GM12878 (cell line): ENCODE results near the gene SSNA1. TPM values are rescaled to one million over a fixed set of nuclear protein-coding genes. Genes with fewer than 3 reads are reported as not detected.

Experiments
- BACH1 ChIP-seq: fragments of 450-650 bp; IDR thresholded peaks from 2 replicates; pipeline ENCODE4 v1.6.1; 2017; ENCODE audit warnings: mild to moderate bottlenecking, borderline replicate concordance
- BHLHE40 ChIP-seq, 2 experiments: fragments of 450-650 bp in 1 of 2; IDR thresholded peaks; 2 replicates each; pipeline ENCODE4 v1.6.1; 2011 to 2017; ENCODE audit warnings: low read depth in 2 of 2, borderline replicate concordance in 1 of 2, improper control_type of control experiment in 1 of 2, low read length in 1 of 2, mild to moderate bottlenecking in 1 of 2
- BRCA1 ChIP-seq: IDR thresholded peaks from 2 replicates; pipeline ENCODE4 v1.6.1; 2011; ENCODE audit warnings: low read depth, low read length, improper control_type of control experiment
- CBFB ChIP-seq: IDR thresholded peaks from 2 replicates; pipeline ENCODE4 v1.6.1; 2016; ENCODE audit warnings: antibody characterized with exemption, low read depth
- CBX5 ChIP-seq: sonication (generic); IDR thresholded peaks from 2 replicates; pipeline ENCODE4 v1.6.1; 2016; ENCODE audit warnings: low read depth, moderate library complexity, mild to moderate bottlenecking, inconsistent platforms
- CHD2 ChIP-seq: IDR thresholded peaks from 2 replicates; pipeline ENCODE4 v1.6.1; 2011; ENCODE audit warnings: low read depth, low read length, improper control_type of control experiment, borderline replicate concordance
- DPF2 ChIP-seq: fragments of 450-650 bp; IDR thresholded peaks from 2 replicates; pipeline ENCODE4 v1.6.1; 2017; ENCODE audit warnings: mild to moderate bottlenecking
- FOXM1 ChIP-seq: IDR thresholded peaks from 2 replicates; pipeline ENCODE4 v1.6.1; 2012; ENCODE audit warnings: low read depth, mild to moderate bottlenecking, inconsistent platforms, low read length, moderate library complexity
- MEF2B ChIP-seq: fragments of 450-650 bp; IDR thresholded peaks from 2 replicates; pipeline ENCODE4 v1.6.1; 2018; ENCODE audit warnings: mild to moderate bottlenecking, moderate library complexity; ENCODE audit not compliant: partially characterized antibody, poor library complexity, severe bottlenecking
- NFXL1 ChIP-seq: fragments of 450-650 bp; IDR thresholded peaks from 2 replicates; pipeline ENCODE4 v1.6.1; 2017; ENCODE audit warnings: antibody characterized with exemption, mild to moderate bottlenecking, borderline replicate concordance
- POLR2AphosphoS5 ChIP-seq: IDR thresholded peaks from 2 replicates; pipeline ENCODE4 v1.6.1; 2011; ENCODE audit warnings: mild to moderate bottlenecking, low read length, inconsistent platforms
- RAD21 ChIP-seq: IDR thresholded peaks from 2 replicates; pipeline ENCODE4 v1.6.1; 2011; ENCODE audit warnings: mild to moderate bottlenecking, low read depth, low read length, moderate library complexity; ENCODE audit not compliant: insufficient read depth
- RB1 ChIP-seq: fragments of 450-650 bp; formaldehyde crosslinking; IDR thresholded peaks from 2 replicates; pipeline ENCODE4 v1.6.1; 2017; ENCODE audit warnings: mild to moderate bottlenecking, borderline replicate concordance
- SREBF1 ChIP-seq: IDR thresholded peaks from 2 replicates; pipeline ENCODE4 v1.6.1; 2012; ENCODE audit warnings: mild to moderate bottlenecking, low read length
- TCF12 ChIP-seq: IDR thresholded peaks from 2 replicates; pipeline ENCODE4 v1.6.1; 2011; ENCODE audit warnings: low read depth, mild to moderate bottlenecking, low read length
- ZNF207 ChIP-seq: fragments of 450-650 bp; IDR thresholded peaks from 2 replicates; pipeline ENCODE4 v1.6.1; 2014; ENCODE audit warnings: antibody characterized with exemption, mild to moderate bottlenecking, borderline replicate concordance
- polyA plus RNA-seq, 11 experiments: library from polyadenylated mRNA; depleted of rRNA in 4 of 11; unstranded in 6 of 11; stranded (reverse) in 5 of 11; fragments of >200 nt; fragmentation: Nextera tagmentation in 4 of 11; fragmentation: Illumina TruSeq in 1 of 11; extraction: Ambion mirVana in 4 of 11; extraction: Trizol in 1 of 11; gene quantifications; 1 replicate in 1 of 11; 2 replicates in 10 of 11; pipeline versions ENCODE4 v1.2.1 to v1.2.3, GENCODE V29; 2011 to 2016; ENCODE audit warnings: inconsistent platforms in 2 of 11, missing spikeins in 2 of 11, low read depth in 1 of 11
- total RNA-seq, 4 experiments: library from RNA; depleted of rRNA in 3 of 4; stranded (reverse); fragments of >200 nt in 3 of 4; fragmentation: Illumina TruSeq in 1 of 4; extraction: Trizol in 1 of 4; gene quantifications; 2 replicates each; pipeline versions ENCODE4 v1.2.1 to v1.2.3, GENCODE V29; 2013 to 2021
- TF ChIP-seq, protein P1 (sequence below): fragments of 450-650 bp; IDR thresholded peaks from 2 replicates; pipeline ENCODE4 v1.6.1; 2017; ENCODE audit warnings: borderline replicate concordance
- TF ChIP-seq, protein P2 (sequence below): fragments of 450-650 bp; IDR thresholded peaks from 2 replicates; pipeline ENCODE4 v1.6.1; 2017; ENCODE audit warnings: mild to moderate bottlenecking, low read depth, inconsistent platforms; ENCODE audit not compliant: poor library complexity, severe bottlenecking
- TF ChIP-seq, protein P3 (sequence below): IDR thresholded peaks from 2 replicates; pipeline ENCODE4 v1.6.1; 2012; ENCODE audit warnings: low read depth, low read length, improper control_type of control experiment
- TF ChIP-seq, protein P4 (sequence below): fragments of 450-650 bp; IDR thresholded peaks from 2 replicates; pipeline ENCODE4 v1.6.1; 2017; ENCODE audit warnings: mild to moderate bottlenecking, moderate library complexity

SSNA1 gene
- total and polyA plus RNA-seq, 10 of the 15 experiments (the other 5 are each of a cell fraction or from before 2014, with no cell fraction given), result 0.63 to 139 (median 78.0) TPM

DNA sequence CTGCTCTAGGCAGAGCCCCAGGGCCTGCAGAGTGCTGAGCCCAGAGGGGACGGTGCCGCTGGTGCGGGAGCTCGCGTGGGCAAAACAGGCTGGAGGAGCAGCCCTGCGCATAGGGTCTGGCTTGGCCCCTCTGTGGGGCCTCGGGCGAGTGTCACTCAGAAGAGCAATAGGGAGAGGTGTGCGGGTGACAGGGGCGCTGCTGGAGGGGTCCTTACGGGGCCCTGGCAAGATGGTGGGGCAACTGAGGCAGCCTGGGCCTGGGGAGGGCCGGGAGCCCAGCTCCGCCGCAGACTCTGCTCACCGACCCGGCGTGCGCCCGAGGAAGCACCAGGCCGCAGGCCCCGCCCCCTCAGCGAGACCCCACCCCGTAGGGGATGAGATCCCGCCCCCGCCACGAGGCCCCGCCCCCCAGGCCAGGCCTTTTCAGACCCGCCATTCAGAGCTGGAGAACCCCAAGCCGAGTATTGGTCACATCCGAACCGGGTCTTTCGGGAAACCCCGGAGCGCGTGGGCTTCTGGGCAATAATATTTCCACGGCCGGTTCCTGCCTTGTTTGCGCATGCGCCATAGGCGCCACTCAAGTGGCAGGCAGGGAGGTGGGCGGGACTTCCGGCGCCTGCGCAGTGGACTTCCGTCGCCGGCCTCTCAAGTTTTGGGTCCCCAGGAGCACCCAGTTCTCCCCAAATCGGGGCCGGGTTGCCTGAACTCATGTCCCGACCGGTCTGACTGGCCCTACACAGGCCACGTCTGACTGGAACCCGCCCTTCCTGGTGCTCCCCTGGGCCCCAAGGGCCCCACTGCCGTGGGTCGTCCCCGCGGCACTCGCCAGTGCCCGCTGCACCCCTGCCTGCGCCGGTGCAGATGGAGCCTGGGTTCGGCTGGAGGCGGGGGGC is 34.8 kb downstream of the SSNA1 start (continued):
- TF ChIP-seq, protein P1, sequence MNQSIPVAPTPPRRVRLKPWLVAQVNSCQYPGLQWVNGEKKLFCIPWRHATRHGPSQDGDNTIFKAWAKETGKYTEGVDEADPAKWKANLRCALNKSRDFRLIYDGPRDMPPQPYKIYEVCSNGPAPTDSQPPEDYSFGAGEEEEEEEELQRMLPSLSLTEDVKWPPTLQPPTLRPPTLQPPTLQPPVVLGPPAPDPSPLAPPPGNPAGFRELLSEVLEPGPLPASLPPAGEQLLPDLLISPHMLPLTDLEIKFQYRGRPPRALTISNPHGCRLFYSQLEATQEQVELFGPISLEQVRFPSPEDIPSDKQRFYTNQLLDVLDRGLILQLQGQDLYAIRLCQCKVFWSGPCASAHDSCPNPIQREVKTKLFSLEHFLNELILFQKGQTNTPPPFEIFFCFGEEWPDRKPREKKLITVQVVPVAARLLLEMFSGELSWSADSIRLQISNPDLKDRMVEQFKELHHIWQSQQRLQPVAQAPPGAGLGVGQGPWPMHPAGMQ, result no peak
- TF ChIP-seq, protein P2, sequence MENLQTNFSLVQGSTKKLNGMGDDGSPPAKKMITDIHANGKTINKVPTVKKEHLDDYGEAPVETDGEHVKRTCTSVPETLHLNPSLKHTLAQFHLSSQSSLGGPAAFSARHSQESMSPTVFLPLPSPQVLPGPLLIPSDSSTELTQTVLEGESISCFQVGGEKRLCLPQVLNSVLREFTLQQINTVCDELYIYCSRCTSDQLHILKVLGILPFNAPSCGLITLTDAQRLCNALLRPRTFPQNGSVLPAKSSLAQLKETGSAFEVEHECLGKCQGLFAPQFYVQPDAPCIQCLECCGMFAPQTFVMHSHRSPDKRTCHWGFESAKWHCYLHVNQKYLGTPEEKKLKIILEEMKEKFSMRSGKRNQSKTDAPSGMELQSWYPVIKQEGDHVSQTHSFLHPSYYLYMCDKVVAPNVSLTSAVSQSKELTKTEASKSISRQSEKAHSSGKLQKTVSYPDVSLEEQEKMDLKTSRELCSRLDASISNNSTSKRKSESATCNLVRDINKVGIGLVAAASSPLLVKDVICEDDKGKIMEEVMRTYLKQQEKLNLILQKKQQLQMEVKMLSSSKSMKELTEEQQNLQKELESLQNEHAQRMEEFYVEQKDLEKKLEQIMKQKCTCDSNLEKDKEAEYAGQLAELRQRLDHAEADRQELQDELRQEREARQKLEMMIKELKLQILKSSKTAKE, result no peak
- TF ChIP-seq DPF2 (no peak), SREBF1 (no peak), BHLHE40 (IDR thresholded peaks at IDR 0.05; ENCODE audit: borderline replicate concordance in 1 of 2, low read depth in 2 of 2, low read length in 1 of 2) (peak in 1 of 2 experiments; percentile 20; a peak in 1 of 4 replicates), NFXL1 (no peak), FOXM1 (no peak), BRCA1 (no peak), BACH1 (peak; percentile 72), CBX5 (no peak), ZNF207 (peak; percentile 80; the same call in 1 of the 2 replicates), POLR2AphosphoS5 (peak; percentile 80), CBFB (peak; percentile 50; the same call in 1 of the 2 replicates), RB1 (peak; percentile 59), CHD2 (peak; percentile 53; the same call in 1 of the 2 replicates), RAD21 (no peak), MEF2B (peak; percentile 16), TCF12 (no peak)
- TF ChIP-seq, protein P3, sequence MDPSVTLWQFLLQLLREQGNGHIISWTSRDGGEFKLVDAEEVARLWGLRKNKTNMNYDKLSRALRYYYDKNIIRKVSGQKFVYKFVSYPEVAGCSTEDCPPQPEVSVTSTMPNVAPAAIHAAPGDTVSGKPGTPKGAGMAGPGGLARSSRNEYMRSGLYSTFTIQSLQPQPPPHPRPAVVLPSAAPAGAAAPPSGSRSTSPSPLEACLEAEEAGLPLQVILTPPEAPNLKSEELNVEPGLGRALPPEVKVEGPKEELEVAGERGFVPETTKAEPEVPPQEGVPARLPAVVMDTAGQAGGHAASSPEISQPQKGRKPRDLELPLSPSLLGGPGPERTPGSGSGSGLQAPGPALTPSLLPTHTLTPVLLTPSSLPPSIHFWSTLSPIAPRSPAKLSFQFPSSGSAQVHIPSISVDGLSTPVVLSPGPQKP, result peak; percentile 73
- TF ChIP-seq, protein P4, sequence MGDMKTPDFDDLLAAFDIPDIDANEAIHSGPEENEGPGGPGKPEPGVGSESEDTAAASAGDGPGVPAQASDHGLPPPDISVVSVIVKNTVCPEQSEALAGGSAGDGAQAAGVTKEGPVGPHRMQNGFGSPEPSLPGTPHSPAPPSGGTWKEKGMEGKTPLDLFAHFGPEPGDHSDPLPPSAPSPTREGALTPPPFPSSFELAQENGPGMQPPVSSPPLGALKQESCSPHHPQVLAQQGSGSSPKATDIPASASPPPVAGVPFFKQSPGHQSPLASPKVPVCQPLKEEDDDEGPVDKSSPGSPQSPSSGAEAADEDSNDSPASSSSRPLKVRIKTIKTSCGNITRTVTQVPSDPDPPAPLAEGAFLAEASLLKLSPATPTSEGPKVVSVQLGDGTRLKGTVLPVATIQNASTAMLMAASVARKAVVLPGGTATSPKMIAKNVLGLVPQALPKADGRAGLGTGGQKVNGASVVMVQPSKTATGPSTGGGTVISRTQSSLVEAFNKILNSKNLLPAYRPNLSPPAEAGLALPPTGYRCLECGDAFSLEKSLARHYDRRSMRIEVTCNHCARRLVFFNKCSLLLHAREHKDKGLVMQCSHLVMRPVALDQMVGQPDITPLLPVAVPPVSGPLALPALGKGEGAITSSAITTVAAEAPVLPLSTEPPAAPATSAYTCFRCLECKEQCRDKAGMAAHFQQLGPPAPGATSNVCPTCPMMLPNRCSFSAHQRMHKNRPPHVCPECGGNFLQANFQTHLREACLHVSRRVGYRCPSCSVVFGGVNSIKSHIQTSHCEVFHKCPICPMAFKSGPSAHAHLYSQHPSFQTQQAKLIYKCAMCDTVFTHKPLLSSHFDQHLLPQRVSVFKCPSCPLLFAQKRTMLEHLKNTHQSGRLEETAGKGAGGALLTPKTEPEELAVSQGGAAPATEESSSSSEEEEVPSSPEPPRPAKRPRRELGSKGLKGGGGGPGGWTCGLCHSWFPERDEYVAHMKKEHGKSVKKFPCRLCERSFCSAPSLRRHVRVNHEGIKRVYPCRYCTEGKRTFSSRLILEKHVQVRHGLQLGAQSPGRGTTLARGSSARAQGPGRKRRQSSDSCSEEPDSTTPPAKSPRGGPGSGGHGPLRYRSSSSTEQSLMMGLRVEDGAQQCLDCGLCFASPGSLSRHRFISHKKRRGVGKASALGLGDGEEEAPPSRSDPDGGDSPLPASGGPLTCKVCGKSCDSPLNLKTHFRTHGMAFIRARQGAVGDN, result peak; percentile 30; the same call in 1 of the 2 replicates
